Fibroblast of skin of right biceps (primary cell): ENCODE data around the gene NR3C2.

ENCODE experiments used
- DNase-seq: peaks from one replicate; pipeline ENCODE4 v3.0.0-alpha.2; 2013

NR3C2 gene

DNA sequence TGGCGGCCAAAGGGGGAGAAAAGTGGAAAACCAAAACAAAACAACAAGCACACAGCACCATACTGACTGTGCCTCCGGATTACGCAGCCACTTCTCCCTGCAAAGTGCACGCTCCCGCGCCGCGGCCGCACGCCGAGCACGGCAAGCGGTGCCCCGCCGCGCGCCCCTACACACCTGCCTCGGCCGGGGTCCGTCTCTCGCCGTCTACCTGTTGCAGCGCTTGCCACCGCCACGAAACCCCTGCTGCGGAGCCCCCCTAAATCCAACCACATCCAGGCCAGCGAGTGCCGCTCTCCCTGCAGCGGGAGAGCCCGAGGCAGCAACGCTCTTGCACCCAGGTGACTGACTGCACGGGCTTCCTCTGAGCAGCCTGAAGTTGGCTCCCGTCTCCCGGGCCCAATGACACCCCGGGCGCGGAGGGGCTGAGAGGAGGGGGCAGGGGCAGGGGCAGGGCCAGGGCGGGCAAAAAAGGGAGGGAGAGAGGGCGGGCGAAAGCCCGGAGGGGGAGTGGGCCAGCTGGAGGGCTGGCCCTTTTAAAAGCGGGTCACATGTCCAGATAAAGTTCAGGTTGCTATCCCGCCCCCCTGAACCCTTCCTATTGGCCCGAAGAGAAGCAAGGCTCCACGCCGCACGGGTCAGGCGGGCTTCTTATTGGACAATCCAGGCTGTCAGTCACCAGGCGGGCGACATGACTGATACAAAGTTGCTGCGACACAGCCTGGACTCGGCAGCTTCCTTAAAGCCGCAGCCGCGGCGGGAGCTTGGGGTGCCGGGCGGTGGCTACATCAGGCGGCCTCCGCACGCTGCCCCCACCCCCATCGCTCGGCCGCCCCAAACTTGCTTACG lies at the start of gene NR3C2:
Gene NR3C2, minus strand, starts transcription at position 429 of the 846 bp plus-strand sequence.
- peak; percentile 96 for DNase-seq

DNA sequence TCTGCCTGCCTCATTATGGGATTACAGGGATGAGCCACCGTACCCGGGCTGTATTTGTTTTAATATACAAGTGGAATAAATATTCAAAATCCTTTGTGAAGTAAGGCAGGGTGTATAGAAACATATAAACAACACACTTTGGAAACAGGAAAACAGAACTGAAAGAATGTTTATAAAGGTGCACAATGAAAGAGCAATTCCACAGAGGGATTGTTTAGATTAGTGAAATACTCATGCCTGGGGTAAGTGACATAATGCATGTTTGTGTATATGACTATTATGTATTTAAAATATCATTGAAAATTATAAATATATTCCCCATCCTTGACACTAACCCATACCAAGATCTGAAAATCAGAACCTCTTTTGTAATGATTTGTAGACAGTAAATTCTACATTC lies 45.0 kb upstream of the NR3C2 start:
- no peak for DNase-seq

DNA sequence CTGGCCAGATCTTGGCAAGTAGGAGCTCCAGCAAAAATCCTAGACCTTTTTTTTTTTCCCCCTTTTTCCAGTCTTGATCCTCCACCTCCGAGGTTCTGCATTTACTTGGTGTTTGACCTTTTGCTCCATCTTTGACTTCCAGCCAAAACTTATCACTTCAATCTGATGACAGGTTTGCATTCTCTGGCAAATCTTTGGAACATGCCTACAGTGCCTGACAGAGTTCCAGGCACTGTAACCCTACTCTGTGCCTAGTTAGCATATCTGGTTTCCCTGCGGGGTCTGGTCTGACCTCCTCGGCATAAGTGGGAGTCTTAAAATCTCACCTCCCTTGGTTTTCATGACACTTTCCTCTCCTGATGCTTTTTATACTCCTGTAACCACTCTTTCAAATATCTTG lies 39.4 kb upstream of the NR3C2 start:
- DNase-seq: no peak

GRCh38 chr4:148477276-148477675 lies 35.1 kb upstream of the NR3C2 start:
- DNase-seq: no peak

DNA sequence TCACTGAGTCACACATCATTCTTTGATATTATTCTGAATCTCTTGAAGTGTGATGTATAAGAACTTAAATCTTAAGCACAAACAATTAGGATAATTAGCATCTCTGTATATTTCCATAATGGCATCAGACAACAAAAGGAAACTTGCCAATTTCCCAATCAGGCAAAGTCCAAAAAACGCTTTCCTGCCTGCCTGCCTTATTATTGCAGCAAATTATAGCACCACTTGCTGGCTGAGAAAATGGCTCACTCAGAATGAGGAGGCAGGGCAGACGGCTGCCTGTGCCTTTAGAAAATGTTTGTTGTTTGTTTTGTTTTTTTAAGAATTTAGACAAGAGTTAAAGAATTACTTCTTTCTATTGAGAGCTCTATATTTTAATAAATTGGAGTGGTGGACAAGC lies 27.7 kb upstream of the NR3C2 start:
- DNase-seq: no peak

DNA sequence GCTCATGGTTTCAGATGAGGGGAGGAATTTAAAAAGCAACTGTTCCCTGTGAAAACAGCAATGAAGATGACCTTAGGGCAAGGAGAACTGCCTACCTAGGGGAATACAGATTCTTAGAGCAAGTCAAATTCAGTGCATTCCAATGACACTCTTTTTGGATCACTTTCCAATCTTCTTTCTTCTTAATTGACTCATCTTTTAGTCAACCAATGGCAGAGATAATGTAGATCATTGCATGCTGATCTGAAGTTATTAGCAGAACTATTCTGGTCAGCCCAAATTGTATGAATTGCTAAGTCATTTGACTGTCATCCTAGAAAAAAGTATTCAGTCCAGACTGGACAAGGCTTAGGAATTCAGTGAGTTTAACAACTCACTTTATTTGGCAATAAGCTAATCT lies 12.6 kb upstream of the NR3C2 start:
- peak; percentile 62 for DNase-seq

DNA sequence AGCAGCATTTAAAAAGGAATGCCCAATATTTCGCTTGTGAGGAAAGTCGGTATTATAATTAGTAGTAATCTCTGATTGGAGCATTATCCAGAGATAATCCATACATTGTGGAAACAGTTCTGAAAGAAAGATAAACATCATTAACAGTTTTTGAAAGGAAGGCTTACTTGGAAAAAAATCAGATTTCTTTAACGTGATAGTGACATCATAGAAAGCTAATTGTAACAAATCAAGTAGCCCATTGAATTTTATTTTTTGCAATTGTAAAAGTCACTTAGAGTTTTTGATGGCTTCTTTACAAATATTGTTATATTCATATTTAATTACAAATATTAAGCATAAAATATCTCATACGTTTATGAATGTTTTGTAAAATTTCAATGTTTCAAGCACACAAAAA lies 11.6 kb upstream of the NR3C2 start:
- no peak for DNase-seq

DNA sequence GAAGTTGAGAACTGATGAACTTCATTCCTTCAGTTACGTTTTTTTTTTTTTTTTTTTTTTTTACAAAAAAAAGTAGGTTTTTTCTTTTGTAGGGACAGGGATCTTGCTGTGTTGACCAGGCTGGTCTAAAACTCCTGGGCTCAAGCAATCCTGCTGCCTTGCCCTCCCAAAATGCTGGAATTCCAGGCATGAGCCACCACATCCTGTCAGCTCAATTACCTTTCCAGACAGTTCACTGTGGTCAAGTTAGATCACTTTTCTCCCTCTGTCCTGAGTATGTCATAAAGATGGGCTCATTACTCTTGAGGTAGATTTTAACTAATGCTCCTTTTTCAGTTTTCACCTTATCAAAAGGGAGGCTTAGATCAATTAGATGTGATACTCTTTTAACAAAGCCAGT lies 10.8 kb upstream of the NR3C2 start:
- DNase-seq: no peak

- DNase-seq: no peak
Observed at GRCh38 chr4:148449921-148450320, 7.7 kb upstream of the NR3C2 start.

DNA sequence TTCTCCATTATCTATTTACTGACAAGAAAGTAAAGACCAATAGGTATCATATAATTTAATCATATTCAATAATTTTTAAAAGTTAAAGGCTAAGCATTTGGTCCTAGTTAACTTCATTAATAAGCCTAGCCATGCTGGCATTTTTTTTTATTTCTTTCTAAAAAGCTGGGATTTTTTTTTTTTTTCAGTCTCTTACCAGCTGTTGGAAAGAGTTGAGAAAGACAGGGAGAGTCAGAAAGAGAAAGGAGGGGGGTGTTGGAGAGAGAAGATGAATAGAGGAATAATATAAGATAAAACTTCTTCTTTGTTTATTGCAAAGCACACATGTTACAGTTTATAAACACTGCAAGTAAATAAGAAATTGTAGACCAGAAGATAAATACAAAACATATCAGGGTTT lies 5.9 kb upstream of the NR3C2 start:
- DNase-seq: no peak

DNA sequence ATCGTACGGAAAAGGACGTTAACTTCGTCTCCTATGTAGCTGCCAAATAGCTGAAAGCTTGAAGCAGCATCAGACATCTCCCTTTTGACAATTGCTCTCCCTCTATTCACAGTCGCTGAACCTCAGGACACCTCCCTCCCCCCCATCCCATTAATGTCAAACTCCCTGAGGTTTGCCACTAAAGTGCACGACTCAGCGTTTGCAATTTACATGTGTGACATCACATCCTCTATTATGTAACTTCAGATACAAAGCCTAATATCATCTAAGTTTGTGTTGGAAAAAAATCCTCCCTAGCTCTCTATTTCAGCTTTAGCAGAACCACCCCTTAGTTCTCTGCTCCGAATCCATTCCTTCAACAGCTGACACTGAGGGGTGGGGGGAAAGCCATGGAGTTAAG lies 5.5 kb upstream of the NR3C2 start:
- DNase-seq: no peak

DNA sequence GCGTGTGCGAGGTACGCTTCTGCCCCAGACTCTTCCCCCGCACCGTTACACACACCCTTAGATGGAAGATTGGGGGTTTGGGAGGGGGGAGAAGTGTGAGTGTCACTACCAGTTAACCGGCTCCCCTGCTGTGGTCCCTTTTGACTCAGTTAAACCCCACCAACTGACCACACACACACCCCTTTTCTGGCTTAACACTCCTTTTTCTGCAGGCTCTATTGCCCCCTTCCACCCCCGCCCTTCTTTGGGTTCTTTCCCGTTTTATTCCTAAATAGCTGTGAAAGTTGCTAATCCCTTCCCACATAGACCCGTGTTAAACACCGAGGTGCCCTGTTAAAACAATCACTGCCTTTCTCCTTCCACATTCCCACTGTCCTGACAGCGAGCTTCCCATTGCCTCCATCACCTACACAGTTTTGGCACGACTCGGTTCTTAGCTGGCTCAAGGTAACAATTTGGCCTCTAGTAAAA lies 3.7 kb upstream of the NR3C2 start:
- no peak for DNase-seq

DNA sequence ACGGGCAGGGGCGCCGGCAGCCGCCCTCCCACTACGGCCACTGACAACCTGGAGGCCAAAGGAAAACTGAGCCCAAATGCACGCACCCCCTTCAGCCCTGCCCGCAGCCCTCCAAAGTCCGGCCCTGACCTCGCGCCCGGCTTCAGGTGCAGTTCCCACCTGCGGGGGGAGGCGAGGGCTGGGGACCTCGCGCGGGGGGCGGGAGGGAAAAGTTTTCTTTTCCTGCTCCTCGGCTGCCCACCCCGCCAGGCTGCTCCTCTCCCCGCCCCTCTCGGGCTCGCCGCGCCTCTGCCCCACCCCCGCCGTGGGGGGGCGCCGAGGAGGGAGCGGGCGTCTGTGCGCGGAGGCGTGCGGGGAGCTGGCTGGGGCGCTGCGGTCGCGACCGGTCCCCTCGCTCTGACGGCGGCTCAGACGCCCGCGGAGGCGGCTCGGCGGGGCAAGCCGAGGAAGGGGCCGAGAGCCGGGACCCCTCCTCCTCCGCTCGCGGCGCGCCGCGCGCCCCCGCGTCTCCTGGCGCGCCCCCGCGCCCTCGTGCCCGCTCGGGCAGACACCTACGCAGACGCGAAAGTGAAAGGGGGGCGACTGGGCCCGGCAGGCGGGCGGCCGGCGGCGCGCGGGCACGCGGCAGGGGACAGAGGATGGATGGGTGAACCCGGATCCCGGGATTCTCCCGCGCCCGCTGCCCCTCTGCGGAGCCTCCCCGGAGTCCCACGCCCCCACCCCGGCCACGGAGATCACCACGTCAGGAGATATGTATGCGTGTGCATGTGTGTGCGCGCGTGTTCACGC lies 3.1 kb upstream of the NR3C2 start:
- no peak for DNase-seq

GRCh38 chr4:148444296-148445070 lies 2.3 kb upstream of the NR3C2 start:
- no peak for DNase-seq

DNA sequence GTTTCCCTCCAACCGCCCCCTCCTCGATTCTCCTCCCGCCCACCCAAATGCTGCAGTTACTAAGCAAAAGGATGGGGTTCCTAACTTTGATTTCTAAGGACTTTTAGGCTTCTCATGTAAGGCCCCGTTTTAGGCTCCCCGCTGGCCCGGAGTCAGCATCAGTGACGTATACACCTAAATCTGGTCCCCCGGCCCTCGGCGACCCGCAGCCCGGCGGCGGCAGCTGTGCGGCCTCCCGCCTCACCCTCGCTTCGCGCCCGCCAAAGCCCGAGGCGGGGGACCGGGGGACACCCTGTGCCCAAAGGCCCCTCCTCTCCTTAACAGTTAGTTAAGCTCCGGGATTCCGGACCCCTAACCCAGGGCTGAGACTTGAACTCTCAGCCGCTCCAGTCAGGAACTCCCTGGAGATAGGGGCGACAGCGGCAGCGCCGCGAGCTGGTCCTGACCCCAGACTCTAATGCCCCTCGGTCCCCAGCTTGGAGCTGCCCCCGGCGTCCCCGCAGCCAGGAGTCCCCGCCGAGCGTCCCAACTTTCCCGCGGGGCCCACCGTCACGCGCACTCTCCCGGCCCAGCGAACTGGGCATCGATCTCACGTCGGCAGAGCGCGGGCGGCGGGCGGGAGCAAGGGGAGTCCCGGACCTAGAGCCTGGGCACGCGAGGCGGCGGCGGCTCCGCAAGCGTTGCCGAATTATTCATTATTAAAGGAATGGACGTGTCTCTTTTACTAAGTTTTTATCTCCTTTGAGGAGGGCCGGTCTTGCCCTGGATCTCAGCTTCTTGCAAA lies 1.5 kb upstream of the NR3C2 start:
- no peak for DNase-seq

DNA sequence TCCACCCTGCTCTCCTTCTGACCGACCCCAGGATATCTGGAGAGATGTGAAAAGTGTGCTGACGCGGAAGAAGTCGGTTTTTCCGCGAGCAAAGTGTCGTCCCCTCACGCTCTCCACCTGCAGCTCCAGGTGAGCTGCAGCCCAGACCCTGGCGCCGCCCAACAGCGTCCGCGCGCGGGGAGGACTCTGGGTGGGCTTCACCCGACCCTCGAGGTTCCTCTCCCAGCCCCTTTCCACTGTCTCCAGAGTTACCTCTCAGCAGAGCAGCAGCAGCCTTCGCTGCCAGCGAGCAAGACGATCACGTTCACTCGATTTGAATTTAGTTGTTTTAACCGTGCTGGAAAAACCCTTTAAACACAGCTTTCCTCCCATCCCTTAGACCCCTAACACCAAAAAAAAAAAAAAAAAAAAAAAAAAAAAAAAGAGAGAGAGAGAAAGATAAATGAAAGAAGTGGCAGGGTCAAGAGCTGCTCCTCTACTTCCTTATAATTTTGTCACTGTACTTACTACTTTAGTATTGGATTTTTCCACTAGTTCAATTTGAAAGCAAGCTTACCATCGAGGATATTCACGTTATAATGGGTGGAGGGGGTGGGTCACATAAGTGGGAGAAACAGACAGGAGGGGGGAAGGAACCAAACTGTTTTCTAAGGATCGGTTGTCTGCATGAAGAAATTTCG lies 758 bp upstream of the NR3C2 start:
- DNase-seq: no peak

GRCh38 chr4:148441624-148441985 lies 609 bp downstream of the NR3C2 start:
- no peak for DNase-seq

DNA sequence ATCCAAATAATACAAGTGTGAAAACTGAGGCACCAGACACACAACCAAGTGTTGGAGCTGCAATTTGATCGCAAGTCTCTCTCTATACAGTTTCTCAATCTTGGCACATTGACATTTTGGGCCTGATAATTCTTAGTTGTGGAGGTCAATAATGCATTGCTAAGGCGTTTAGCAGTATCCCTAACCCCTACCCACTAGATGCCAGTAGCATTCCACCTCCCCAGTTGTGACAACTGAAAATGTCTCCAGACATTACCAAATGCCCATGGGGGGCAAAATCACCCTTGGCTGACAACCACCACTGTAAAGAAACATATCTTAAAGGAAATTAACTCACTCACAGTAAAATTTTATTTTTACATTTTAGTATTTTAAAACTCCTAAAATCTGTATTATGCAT lies 4.2 kb downstream of the NR3C2 start:
- no peak for DNase-seq

DNA sequence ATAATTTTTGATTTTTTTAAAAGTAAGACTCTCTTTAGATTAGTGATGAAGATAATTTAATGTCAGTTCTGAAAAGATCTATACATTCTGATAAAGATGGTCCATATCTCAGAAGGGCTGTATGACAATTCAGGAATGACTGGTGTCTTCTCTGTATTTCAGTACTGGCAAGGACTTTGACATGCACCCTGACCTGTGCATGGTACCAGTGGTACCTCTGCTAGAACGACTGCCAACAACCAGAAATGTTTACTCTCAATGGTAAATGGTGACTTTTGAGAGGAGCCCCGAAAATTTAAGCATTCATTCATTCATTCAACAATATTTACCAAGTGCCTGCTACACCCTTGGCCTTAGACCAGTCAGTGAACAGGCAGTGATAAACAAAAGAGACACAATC lies 4.8 kb downstream of the NR3C2 start:
- DNase-seq: no peak

GRCh38 chr4:148436512-148436911 lies 5.7 kb downstream of the NR3C2 start:
- no peak for DNase-seq

DNA sequence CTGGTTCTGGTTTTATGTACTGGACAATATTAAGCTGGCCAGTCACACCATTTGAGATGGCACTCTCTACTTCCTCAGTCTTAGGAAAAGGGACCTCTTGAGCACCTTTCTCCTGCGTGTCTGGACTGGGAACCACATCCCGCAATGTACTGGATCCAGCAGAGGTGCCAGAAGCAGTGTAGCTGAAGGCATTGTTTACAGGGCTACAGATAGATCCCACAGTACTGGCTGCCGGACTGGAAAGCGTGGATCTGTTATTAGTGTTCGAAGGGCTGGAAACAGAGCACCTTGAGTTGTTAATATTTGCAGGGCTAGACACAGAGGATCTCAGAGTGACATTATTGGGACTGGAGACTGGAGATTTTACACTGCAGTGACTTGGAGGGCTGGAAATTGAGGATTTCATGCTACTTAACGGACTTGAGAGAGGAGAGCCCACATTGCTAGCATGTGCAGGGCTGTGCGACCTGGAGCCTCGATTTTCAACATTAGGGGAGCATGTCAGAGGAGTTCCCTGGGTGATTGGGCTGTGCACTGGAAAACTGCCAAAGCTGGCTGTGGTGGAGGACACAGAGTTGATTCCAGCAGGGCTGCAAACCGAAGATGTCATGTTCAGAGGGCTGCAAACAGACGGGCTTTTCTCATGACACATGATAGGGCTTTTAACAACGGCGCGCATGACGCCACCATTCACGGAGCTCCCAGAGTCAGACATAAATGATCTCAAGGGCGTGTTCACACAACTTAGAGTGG lies 6.4 kb downstream of the NR3C2 start:
- no peak for DNase-seq
